GM19238 (cell line): ENCODE measurements around the gene PDE4D.

ENCODE experiments used
- DNase-seq: peaks from one replicate; pipeline ENCODE4 v3.0.0; 2011; ENCODE audit warnings: low spot score; ENCODE audit not compliant: insufficient read length

Gene PDE4D

GRCh38 chr5:59893429-59894227 lies at the start of gene PDE4D:
Gene PDE4D, minus strand, starts transcription at chr5:59893726.
- no peak for DNase-seq

GRCh38 chr5:59937633-59938032 lies 44.1 kb upstream of the PDE4D start:
- no peak for DNase-seq

DNA sequence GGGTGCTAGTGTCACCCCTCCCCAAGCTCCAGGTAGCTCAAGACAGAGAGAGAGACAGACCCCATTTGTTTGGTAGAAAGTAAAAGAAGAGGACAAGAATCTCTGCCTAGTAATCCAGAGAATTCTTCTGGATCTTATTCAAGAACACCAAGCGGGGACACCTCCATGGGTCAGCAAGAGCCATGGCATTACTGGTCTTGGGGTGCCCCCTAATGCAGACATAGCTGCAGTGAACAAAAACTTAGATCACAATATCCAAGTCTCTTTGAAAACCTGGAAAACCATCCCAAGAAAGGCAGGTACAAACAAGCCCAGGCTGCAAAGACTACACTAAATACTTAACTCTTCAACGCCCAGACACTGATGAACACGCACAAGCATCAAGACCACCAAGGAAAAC lies 29.9 kb upstream of the PDE4D start:
- DNase-seq: no peak

- DNase-seq: no peak
Measured at GRCh38 chr5:59922220-59922619, 28.7 kb upstream of the PDE4D start.

GRCh38 chr5:59921816-59922215 lies 28.3 kb upstream of the PDE4D start:
- no peak for DNase-seq

DNA sequence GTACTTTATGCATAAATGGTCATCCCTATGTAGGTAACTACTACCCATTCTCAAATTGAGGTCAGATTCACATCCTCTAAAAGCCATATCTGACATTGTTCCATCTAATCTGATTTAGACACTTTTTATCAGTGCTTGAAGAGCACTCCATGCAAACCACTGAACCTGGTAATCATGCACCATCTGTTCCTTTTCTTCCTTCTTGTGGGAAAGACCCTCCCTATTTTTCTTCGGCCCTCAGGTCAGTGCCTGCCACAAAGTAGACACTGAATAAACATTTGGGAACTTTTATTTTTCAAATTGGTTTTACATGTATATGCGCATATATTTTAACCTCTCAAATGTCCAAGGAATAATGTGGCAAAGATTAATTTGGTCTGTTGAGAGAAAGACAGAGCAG lies 26.0 kb upstream of the PDE4D start:
- DNase-seq: no peak

DNA sequence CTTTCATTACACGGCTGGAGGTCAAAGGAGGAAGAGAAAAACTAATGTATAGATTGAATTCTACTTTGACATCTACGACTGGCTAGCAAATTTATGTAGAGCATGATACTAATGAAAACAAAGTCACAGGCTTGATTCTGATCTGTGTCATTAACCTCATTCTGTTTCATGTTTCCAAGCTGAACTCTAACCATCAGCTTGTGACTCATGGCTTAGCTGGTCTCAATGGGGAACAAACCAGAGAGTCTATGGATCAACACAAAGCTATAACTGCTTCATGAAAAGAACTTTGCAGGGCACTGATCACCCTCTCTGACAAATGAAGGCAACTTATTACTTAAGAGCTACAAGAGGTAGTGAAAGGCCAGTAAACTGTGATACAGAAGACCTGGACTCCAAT lies 23.6 kb upstream of the PDE4D start:
- DNase-seq: no peak

DNA sequence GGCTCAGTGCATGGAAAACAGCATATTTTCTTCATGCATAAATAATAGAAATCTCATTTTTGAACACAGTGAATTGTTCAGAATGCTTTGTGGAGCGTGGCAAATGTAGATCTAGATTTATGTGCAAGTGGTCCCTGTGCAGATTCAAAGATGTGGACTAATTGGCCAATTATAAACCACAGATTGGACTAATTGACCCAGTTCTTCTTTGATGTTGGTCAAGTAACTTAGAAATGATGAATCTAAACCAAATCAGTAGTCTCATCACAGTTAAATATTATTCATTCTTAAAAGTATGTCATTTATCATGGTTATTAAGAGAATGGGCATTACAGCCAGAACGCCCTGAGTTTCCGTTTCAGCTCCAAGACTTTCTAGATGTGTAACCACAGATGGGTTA lies 11.7 kb upstream of the PDE4D start:
- no peak for DNase-seq

DNA sequence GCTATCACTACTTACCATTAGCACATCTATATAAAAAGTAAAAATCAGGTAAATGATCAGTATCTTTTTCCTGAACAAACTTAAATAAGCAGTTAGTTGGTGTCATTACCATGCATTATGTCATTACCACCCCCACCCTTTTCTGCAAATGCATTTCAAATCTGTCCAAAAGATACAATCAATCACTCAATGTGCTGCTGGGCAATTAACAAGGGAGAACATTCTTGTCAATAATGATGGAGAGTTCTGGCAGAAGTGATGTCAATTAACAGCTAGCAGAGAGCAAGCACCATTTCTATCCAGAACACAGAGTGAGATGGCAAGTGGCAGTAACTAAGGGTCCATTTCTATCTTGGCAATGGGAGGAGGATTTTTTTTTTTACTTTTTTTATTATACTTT lies 3.5 kb upstream of the PDE4D start:
- DNase-seq: no peak

- DNase-seq: no peak
Measured at GRCh38 chr5:59891962-59892643, 1.4 kb downstream of the PDE4D start.

GRCh38 chr5:59887274-59887673 lies 6.3 kb downstream of the PDE4D start:
- DNase-seq: no peak

DNA sequence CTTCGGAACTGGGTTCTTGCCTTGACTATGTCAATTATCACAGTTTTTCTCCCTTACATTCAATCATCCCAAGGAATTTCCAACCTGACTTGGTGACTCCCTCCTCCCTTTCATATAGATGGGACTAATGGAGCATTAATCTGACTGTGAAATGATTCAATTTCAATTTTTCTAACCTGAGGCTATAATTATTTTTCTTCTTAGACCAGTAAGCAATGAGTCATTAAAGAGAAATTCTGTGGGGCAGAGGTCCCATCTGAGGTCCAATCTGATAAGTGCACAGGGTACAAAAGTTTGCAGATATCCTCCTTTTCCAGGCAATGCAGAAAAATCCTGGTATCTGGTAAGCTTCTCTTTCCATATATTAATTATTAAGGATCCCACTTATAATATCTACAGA lies 18.9 kb downstream of the PDE4D start:
- no peak for DNase-seq

DNA sequence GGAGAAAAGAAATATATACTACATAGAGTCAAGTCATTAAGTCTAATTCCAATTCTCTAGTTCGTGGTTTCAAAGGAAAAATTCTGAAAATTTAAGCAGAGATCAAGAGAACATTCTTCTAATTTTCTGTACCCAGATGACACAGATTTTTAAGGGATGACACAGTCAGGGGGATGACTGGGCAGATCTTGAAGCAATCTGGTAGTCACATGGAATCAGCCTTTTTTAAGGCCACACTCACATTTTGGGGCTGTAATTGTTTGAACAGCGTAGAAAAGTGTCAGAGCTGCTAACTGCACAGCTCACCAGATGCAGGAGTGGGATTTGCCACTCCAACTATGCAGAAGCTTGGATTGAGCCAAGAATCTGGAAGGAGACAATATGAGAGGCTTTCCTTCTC lies 20.4 kb downstream of the PDE4D start:
- no peak for DNase-seq

DNA sequence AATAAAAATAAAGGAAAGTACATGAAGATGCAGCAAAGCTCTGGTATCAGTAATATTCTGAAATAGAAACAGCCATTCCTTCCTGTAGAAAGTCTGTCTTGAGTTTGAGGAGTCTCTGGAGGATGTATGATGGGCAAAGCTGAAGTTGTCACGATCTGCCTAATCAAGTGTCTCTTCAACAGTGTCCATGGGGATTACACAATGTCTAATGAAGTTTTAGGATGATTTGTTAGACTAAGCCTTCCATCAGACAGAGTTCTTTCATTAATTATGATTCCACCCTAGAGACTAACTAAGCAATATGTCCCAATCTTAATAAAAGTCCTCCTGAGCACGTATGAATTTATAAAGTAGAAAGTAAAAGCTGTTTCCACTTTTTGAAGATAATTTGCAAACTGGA lies 26.9 kb downstream of the PDE4D start:
- DNase-seq: no peak

DNA sequence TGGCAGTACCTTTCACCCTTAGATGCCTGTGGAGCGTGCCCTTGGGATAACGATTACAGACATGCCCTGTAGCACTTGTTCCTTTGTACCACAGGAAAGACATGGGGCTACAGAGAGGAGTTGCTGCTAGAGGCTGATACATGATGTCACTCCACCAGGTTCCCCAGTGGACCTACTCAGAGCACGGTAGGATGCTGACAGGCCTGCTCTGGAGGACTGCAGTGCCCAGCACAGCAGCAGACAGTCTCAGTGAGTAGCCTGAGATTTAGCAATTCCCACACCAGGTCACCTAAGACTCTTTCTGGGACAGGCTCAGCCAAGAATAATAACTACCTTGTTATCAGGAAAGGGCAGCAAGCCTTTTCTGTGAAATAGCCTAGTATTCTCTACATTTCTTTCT lies 28.8 kb downstream of the PDE4D start:
- no peak for DNase-seq

DNA sequence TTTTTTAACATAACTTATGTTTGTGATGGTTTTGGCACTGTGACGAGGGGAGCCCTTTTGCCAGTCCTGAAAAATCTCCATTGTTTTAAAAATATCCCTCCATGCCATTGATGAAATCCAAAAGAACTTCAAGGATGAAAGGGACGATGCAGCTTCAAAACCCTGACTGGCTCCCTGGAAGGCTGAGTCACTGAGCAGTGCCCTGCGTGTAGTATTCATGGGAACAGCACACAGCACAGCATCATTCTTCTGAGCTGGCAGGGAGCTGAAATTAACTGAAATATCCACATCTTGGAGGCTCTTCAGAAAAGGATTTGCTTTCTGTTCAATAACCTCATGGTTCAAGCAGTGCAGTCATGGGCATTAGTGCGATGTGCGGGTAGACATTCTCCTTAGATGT lies 29.7 kb downstream of the PDE4D start:
- no peak for DNase-seq

- DNase-seq: no peak
Measured at GRCh38 chr5:59856358-59856757, 37.2 kb downstream of the PDE4D start.

- DNase-seq: no peak
Measured at GRCh38 chr5:59850766-59851165, 42.8 kb downstream of the PDE4D start.

GRCh38 chr5:59847586-59847985 lies 45.9 kb downstream of the PDE4D start:
- DNase-seq: no peak

GRCh38 chr5:59845730-59846129 lies 47.8 kb downstream of the PDE4D start:
- DNase-seq: no peak

DNA sequence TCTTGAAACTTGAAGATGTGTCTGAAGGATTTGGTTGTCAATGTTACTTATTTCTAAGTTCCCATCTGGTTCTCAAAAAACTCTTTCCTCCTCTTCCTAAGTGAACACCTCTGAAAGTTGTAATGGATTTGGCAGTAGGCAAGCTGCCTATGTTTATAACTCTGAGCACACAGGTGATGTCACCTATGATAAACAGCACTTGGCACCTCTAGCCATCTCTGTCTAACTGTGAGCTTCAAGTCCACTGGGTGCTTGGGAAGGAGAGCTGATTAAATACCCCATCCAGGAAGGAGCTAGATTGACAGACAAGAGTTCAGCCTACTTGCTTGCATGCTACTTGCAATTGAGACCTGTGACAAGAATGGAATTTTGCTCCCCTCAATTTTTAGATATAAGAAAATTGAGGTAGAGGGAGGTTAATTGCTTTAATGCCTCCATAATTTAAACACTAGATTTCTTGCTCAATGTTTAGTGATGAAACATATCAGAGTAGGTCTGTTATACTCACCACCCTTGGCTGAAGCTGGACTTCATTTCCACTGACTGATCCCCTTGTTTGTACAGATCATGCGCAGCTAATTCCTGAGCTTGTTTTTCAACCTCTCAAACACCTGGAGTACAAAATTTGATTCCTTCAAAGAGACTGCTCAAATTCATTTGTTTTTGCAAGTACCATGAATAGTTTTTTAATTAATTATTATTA lies 49.9 kb downstream of the PDE4D start:
- DNase-seq: no peak

DNA sequence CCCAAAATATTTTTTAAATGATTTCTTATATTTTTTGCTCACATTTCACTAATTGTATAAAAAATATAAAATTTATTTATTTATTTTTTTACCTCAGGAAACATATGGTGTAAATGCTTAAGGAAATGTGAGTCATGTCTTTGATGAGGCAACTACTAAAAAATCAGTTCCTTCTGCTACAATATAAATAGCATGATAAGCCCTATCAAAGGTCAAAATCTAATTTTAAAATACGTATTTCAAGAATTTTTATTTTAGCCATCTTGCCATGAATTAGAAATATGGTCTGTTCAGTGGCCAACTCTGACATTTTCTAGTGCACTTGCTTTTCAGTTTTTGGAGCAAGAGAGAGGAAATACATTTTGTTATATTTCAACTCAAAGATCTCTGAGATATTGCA lies 50.5 kb downstream of the PDE4D start:
- no peak for DNase-seq

DNA sequence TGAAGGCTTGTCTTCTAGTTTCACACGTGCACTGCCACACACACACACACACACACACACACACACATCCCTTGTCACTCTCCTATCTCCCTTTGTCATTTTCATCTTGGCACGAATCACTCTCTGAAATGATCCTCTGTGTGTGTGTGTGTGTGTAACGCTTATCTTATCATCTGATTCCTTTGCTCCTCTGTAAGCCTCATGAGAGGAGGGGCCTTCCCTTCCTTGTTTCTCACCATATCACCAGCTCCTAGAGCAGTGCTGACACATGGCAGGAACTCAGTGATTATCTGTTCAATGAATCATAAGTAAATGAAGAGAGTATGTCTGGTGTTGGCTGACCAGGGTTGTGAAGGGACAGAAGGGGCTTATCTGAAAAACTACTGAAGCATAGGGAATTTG lies 53.3 kb downstream of the PDE4D start:
- no peak for DNase-seq
